Activated B cell treated with CpG ODN at 0.5 μM for 24 hours (primary cell): ENCODE data around the gene DELE1. TPM values are rescaled to one million over a fixed set of nuclear protein-coding genes. Genes with fewer than 3 reads are reported as not detected.

Experiments used
- ATAC-seq: fragments of 200-7000 bp; cut with Tn5 transposase; one replicate; pipeline ENCODE4 v1.10.0; 2021; ENCODE audit warnings: low read depth, mild to moderate bottlenecking, moderate library complexity
- CTCF ChIA-PET: fragments of 350-600 bp; sonication (Branson Sonifier 250); formaldehyde crosslinking; loops from one replicate; lab custom pipeline; 2021; ENCODE audit warnings: antibody characterized with exemption; lab: Charles Lee
- POLR2A ChIA-PET: fragments of 350-600 bp; sonication (Branson Sonifier 250); formaldehyde crosslinking; loops from one replicate; lab custom pipeline; 2021; ENCODE audit warnings: antibody characterized with exemption; lab: Charles Lee
- DNase-seq: peaks from one replicate; pipeline ENCODE4 v3.0.0; 2022
- H3K27ac Mint-ChIP-seq: one replicate; pipeline ENCODE4 v1.8.0; 2020; ENCODE audit warnings: mixed read lengths
- H3K27me3 Mint-ChIP-seq: one replicate; pipeline ENCODE4 v1.8.0; 2021; ENCODE audit warnings: mixed read lengths
- H3K36me3 Mint-ChIP-seq: one replicate; pipeline ENCODE4 v1.8.0; 2021; ENCODE audit warnings: low read depth, mixed read lengths
- H3K4me1 Mint-ChIP-seq: one replicate; pipeline ENCODE4 v1.8.0; 2021; ENCODE audit warnings: mixed read lengths
- H3K4me3 Mint-ChIP-seq: one replicate; pipeline ENCODE4 v1.8.0; 2020; ENCODE audit warnings: mild to moderate bottlenecking, mixed read lengths
- H3K9me3 Mint-ChIP-seq: one replicate; pipeline ENCODE4 v1.8.0; 2020; ENCODE audit warnings: mixed read lengths
- CTCF ChIP-seq: fragments of 200-600 bp; IDR thresholded peaks from one replicate; pipeline ENCODE4 v1.8.0; 2022; ENCODE audit warnings: antibody characterized with exemption, mild to moderate bottlenecking
- intact Hi-C: fragments of 100-400 bp; cut with micrococcal nuclease; formaldehyde crosslinking; loops from one replicate; pipeline ENCODE4 v1.15.1; 2024
- total RNA-seq: library from RNA; stranded (reverse); gene quantifications from 2 replicates; pipeline ENCODE4 v1.2.3, GENCODE V29; 2022

The DELE1 gene
- total RNA-seq, 1 donor from 2014 or later: 114 TPM

GRCh38 chr5:141878711-141879425 lies 44.8 kb upstream of the DELE1 start:
- TF ChIP-seq CTCF: peak; percentile 87
- intact Hi-C loops: loop anchor here (1.0 to 10.0 kb wide), 12 partner anchors 30 to 464 kb away; partner anchors contain the start of genes PCDHGA10 and PCDHGB7
- Mint-ChIP-seq H3K4me1 (peaks cover 34% of the 10 kb centered on the region), H3K27me3 (peaks cover 71% of the 10 kb centered on the region), H3K4me3 (peak overlapping the region; percentile 76), H3K36me3 (no peaks in the 10 kb centered on the region), H3K9me3 (no peaks in the 10 kb centered on the region), H3K27ac (peak overlapping the region; percentile 43)
- peak; percentile 70 for DNase-seq
- ChIA-PET CTCF (interaction anchor here (0.5 to 7.1 kb wide), 27 partner anchors 11 to 1476 kb away, joined by 3 to 109 read pairs (median 4); partner anchors contain the start of genes DELE1, DIAPH1, PCDH12 and RNF14), POLR2A (interaction anchor here (0.8 to 2.4 kb wide), 6 partner anchors 9 to 228 kb away, joined by 3 to 7 read pairs (median 3); partner anchors contain the start of genes DELE1 and FCHSD1)
- peak; percentile 86 for ATAC-seq

- peaks cover 34% of the 10 kb centered on the region for H3K4me1 Mint-ChIP-seq
- ATAC-seq (no peak), DNase-seq (no peak)
- H3K36me3 Mint-ChIP-seq: no peaks in the 10 kb centered on the region
- ChIA-PET POLR2A (interaction anchor here (0.8 to 2.4 kb wide), 5 partner anchors 45 to 228 kb away, joined by 3 to 7 read pairs (median 3); partner anchors contain the start of genes DELE1 and FCHSD1), CTCF (interaction anchor here (0.6 to 7.1 kb wide), 24 partner anchors 11 to 287 kb away, joined by 3 to 109 read pairs (median 4); partner anchors contain the start of genes DELE1, DIAPH1, PCDH12 and RNF14)
- no peaks in the 10 kb centered on the region for H3K9me3 Mint-ChIP-seq
- H3K27ac Mint-ChIP-seq: peak overlapping the region; percentile 43
- H3K27me3 Mint-ChIP-seq: peaks cover 69% of the 10 kb centered on the region
- intact Hi-C loops: loop anchor here (1.0 to 10.0 kb wide), 12 partner anchors 30 to 465 kb away; partner anchors contain the start of genes PCDHGA10 and PCDHGB7
- no peak for TF ChIP-seq CTCF
- H3K4me3 Mint-ChIP-seq: peak overlapping the region; percentile 76
Observed at GRCh38 chr5:141879426-141879759, 44.3 kb upstream of the DELE1 start.

- CTCF ChIA-PET: interaction anchor here (1.0 to 7.1 kb wide), 15 partner anchors 10 to 288 kb away, joined by 3 to 109 read pairs (median 4); partner anchors contain the start of genes DELE1, DIAPH1 and RNF14
- ATAC-seq (no peak), DNase-seq (no peak)
- no peaks in the 10 kb centered on the region for H3K9me3 Mint-ChIP-seq
- no peak overlapping the region for H3K27ac Mint-ChIP-seq
- peaks cover 33% of the 10 kb centered on the region for H3K4me1 Mint-ChIP-seq
- intact Hi-C loops: loop anchor here (1.0 to 10.0 kb wide), 12 partner anchors 31 to 465 kb away; partner anchors contain the start of genes PCDHGA10 and PCDHGB7
- H3K27me3 Mint-ChIP-seq: peaks cover 69% of the 10 kb centered on the region
- no peak for TF ChIP-seq CTCF
- no peak overlapping the region for H3K4me3 Mint-ChIP-seq
- POLR2A ChIA-PET: interaction anchor here (0.5 kb wide), 1 partner anchor 220 kb away, joined by 3 read pairs; no protein-coding TSS in a partner anchor
- H3K36me3 Mint-ChIP-seq: no peaks in the 10 kb centered on the region
Observed at GRCh38 chr5:141879941-141880738, 43.5 kb upstream of the DELE1 start.

- intact Hi-C loops: no loop called here
- POLR2A ChIA-PET: no interaction called here
Observed at GRCh38 chr5:141880961-141881801, 42.5 kb upstream of the DELE1 start.

More at GRCh38 chr5:141880961-141881801, 42.5 kb upstream of the DELE1 start:
- DNase-seq (no peak), ATAC-seq (no peak)
- Mint-ChIP-seq H3K4me1 (peaks cover 27% of the 10 kb centered on the region), H3K27me3 (peaks cover 69% of the 10 kb centered on the region), H3K27ac (no peak overlapping the region), H3K4me3 (no peak overlapping the region), H3K36me3 (no peaks in the 10 kb centered on the region), H3K9me3 (no peaks in the 10 kb centered on the region)
- TF ChIP-seq CTCF: no peak
- CTCF ChIA-PET: interaction anchor here (0.5 to 7.1 kb wide), 7 partner anchors 40 to 891 kb away, joined by 3 to 109 read pairs (median 4); no protein-coding TSS in a partner anchor
